T-helper 1 cell treated with Interleukin-12 subunit alpha and Interleukin-12 subunit beta and Interleukin-4 antibody, amounts not matched to agents 30 ng/mL and 1 ng/mL, for 36 hours (primary cell): ENCODE measurements around the gene CREG2. TPM values are rescaled to one million over a fixed set of nuclear protein-coding genes. Genes with fewer than 3 reads are reported as not detected.

Source experiments
- intact Hi-C: fragments of 100-400 bp; cut with micrococcal nuclease; formaldehyde crosslinking; loops from one replicate; pipeline ENCODE4 v1.15.1; 2024
- total RNA-seq: library from RNA; stranded (reverse); gene quantifications from 2 replicates; pipeline ENCODE4 v1.2.3, GENCODE V29; 2022

The CREG2 gene
- total RNA-seq, 1 donor from 2014 or later = 0.25 TPM

GRCh38 chr2:101410114-101410513 is 22.8 kb upstream of the CREG2 start:
- intact Hi-C loops = loop anchor here (10.0 kb wide), 1 partner anchor 595 kb away; no protein-coding TSS in a partner anchor

GRCh38 chr2:101409699-101410098 is 22.4 kb upstream of the CREG2 start:
- intact Hi-C loops = loop anchor here (10.0 kb wide), 1 partner anchor 595 kb away; no protein-coding TSS in a partner anchor

GRCh38 chr2:101408925-101409324 is 21.6 kb upstream of the CREG2 start:
- intact Hi-C loops = no loop called here

- intact Hi-C loops = no loop called here
Observed at GRCh38 chr2:101405351-101405899, 18.1 kb upstream of the CREG2 start.

GRCh38 chr2:101403745-101404144 is 16.4 kb upstream of the CREG2 start:
- intact Hi-C loops = no loop called here

GRCh38 chr2:101402630-101403029 is 15.3 kb upstream of the CREG2 start:
- intact Hi-C loops = no loop called here

GRCh38 chr2:101401906-101402305 is 14.6 kb upstream of the CREG2 start:
- intact Hi-C loops = no loop called here

- intact Hi-C loops = no loop called here
Observed at GRCh38 chr2:101401326-101401665, 14.0 kb upstream of the CREG2 start.

- intact Hi-C loops = no loop called here
Observed at GRCh38 chr2:101400506-101401325, 13.4 kb upstream of the CREG2 start.

- intact Hi-C loops = no loop called here
Observed at GRCh38 chr2:101400048-101400447, 12.7 kb upstream of the CREG2 start.

- intact Hi-C loops = no loop called here
Observed at GRCh38 chr2:101399021-101399799, 11.9 kb upstream of the CREG2 start.

- intact Hi-C loops = no loop called here
Observed at GRCh38 chr2:101398116-101398821, 11.0 kb upstream of the CREG2 start.

GRCh38 chr2:101396316-101396717 is 9.0 kb upstream of the CREG2 start:
- intact Hi-C loops = no loop called here

- intact Hi-C loops = no loop called here
Observed at GRCh38 chr2:101395545-101396315, 8.4 kb upstream of the CREG2 start.

GRCh38 chr2:101388232-101388631 is 929 bp upstream of the CREG2 start:
- intact Hi-C loops = loop anchor here (5.0 kb wide), 1 partner anchor 136 kb away; the partner anchor contains the start of gene CNOT11

- intact Hi-C loops = loop anchor here (1.0 to 5.0 kb wide), 5 partner anchors 44 to 374 kb away; partner anchors contain the start of gene CNOT11
Observed at GRCh38 chr2:101386599-101387150, 628 bp downstream of the CREG2 start.

- intact Hi-C loops = no loop called here
Observed at GRCh38 chr2:101383016-101383541, 4.2 kb downstream of the CREG2 start.

- intact Hi-C loops = no loop called here
Observed at GRCh38 chr2:101382442-101382841, 4.9 kb downstream of the CREG2 start.

- intact Hi-C loops = no loop called here
Observed at GRCh38 chr2:101380376-101380775, 6.9 kb downstream of the CREG2 start.

GRCh38 chr2:101379091-101379490 is 8.2 kb downstream of the CREG2 start:
- intact Hi-C loops = no loop called here
